Measurements from ENCODE around the gene EML1.

- TF ChIP-seq JUND (CRISPR knock-in tag; IDR thresholded peaks at IDR 0.05) (no peak), MYC (CRISPR knock-in tag; IDR thresholded peaks at IDR 0.05; ENCODE audit: borderline replicate concordance) (no peak), RNF219 (CRISPR knock-in tag; IDR thresholded peaks at IDR 0.05) (no peak), ZBTB43 (CRISPR knock-in tag; conservative IDR thresholded peaks at IDR 0.05) (no peak), U2AF1 (optimal IDR thresholded peaks at IDR 0.05; ENCODE audit: low read depth, low read length) (no peak), CCAR2 (optimal IDR thresholded peaks at IDR 0.05; ENCODE audit: low read depth, low read length) (no peak), CEBPZ (IDR thresholded peaks at IDR 0.05; ENCODE audit: low read length) (no peak), HCFC1 (IDR thresholded peaks at IDR 0.05; ENCODE audit: low read depth, low read length) (no peak), EZH2 (conservative IDR thresholded peaks at IDR 0.05; ENCODE audit: low read depth, low read length) (no peak), ZNF792 (CRISPR knock-in tag; IDR thresholded peaks at IDR 0.05) (no peak), ZNF720 (CRISPR knock-in tag; IDR thresholded peaks at IDR 0.05) (no peak)
- TF ChIP-seq, protein P1, sequence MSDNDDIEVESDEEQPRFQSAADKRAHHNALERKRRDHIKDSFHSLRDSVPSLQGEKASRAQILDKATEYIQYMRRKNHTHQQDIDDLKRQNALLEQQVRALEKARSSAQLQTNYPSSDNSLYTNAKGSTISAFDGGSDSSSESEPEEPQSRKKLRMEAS (IDR thresholded peaks at IDR 0.05), result no peak
- TF ChIP-seq, protein P2, sequence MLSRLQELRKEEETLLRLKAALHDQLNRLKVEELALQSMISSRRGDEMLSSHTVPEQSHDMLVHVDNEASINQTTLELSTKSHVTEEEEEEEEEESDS (CRISPR knock-in tag; IDR thresholded peaks at IDR 0.05; ENCODE audit: borderline replicate concordance), result no peak
Observed at GRCh38 chr14:99819514-99819913, 26.3 kb downstream of the EML1 start.
